Ishikawa (cell line): ENCODE data around the gene CDC42BPA.

ENCODE experiments used
- CEBPB ChIP-seq: IDR thresholded peaks from 2 replicates; pipeline ENCODE4 v1.6.1; 2012
- CREB1 ChIP-seq: IDR thresholded peaks from 2 replicates; pipeline ENCODE4 v1.6.1; 2012; ENCODE audit warnings: low read depth
- EGR1 ChIP-seq: IDR thresholded peaks from 2 replicates; pipeline ENCODE4 v1.6.1; 2012
- EP300 ChIP-seq: IDR thresholded peaks from 2 replicates; pipeline ENCODE4 v1.6.1; 2012; ENCODE audit warnings: borderline replicate concordance
- FOXM1 ChIP-seq: IDR thresholded peaks from 2 replicates; pipeline ENCODE4 v1.6.1; 2012; ENCODE audit warnings: low read depth, borderline replicate concordance
- NFIC ChIP-seq: IDR thresholded peaks from 2 replicates; pipeline ENCODE4 v1.6.1; 2012
- RAD21 ChIP-seq: IDR thresholded peaks from 2 replicates; pipeline ENCODE4 v1.6.1; 2012; ENCODE audit warnings: low read depth
- REST ChIP-seq: IDR thresholded peaks from 2 replicates; pipeline ENCODE4 v1.6.1; 2012; ENCODE audit warnings: low read depth, mild to moderate bottlenecking
- TAF1 ChIP-seq: IDR thresholded peaks from 2 replicates; pipeline ENCODE4 v1.6.1; 2012; ENCODE audit warnings: low read depth, mild to moderate bottlenecking
- TCF12 ChIP-seq: IDR thresholded peaks from 2 replicates; pipeline ENCODE4 v1.6.1; 2012; ENCODE audit warnings: low read depth
- TEAD4 ChIP-seq: IDR thresholded peaks from 2 replicates; pipeline ENCODE4 v1.6.1; 2012
- YY1 ChIP-seq: IDR thresholded peaks from 2 replicates; pipeline ENCODE4 v1.6.1; 2012; ENCODE audit warnings: low read depth
- ZBTB7A ChIP-seq: IDR thresholded peaks from 2 replicates; pipeline ENCODE4 v1.6.1; 2012; ENCODE audit warnings: low read depth
- TF ChIP-seq, protein P1 (sequence below): IDR thresholded peaks from 2 replicates; pipeline ENCODE4 v1.6.1; 2012
- TF ChIP-seq, protein P2 (sequence below): IDR thresholded peaks from 2 replicates; pipeline ENCODE4 v1.6.1; 2012

Gene CDC42BPA

DNA sequence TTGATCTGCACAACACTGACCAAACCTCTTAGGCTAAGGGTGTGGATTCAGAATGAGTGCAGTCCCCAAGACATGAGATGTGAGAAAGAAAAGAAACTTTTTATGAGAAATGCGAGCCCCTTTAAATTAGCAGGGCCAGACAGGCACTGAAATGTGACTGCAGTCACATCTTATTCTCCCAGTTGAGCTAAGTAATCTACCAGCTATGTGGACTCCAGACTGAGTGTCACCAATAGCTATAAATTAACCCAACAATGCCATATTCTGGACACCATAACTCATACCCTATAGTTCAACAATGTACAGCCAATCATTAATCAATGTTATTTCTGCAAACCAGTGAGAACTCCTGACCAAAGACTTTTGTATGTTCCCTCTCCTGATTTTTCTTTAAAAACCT, 225.0 kb downstream of the CDC42BPA start:
- TF ChIP-seq TAF1 (no peak), TCF12 (no peak), FOXM1 (no peak), REST (no peak), EGR1 (no peak), CEBPB (no peak), CREB1 (no peak), YY1 (no peak), NFIC (no peak), TEAD4 (no peak), EP300 (no peak), ZBTB7A (no peak), RAD21 (no peak)
- TF ChIP-seq, protein P1, sequence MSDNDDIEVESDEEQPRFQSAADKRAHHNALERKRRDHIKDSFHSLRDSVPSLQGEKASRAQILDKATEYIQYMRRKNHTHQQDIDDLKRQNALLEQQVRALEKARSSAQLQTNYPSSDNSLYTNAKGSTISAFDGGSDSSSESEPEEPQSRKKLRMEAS: no peak
- TF ChIP-seq, protein P2, sequence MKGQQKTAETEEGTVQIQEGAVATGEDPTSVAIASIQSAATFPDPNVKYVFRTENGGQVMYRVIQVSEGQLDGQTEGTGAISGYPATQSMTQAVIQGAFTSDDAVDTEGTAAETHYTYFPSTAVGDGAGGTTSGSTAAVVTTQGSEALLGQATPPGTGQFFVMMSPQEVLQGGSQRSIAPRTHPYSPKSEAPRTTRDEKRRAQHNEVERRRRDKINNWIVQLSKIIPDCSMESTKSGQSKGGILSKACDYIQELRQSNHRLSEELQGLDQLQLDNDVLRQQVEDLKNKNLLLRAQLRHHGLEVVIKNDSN: no peak

GRCh38 chr1:227092069-227092468, 226.2 kb downstream of the CDC42BPA start:
- TF ChIP-seq FOXM1 (no peak), CEBPB (no peak), TCF12 (no peak), RAD21 (no peak), TAF1 (no peak), EGR1 (no peak), NFIC (no peak), EP300 (no peak)
- TF ChIP-seq, protein P2: no peak
- TF ChIP-seq, protein P1: no peak

GRCh38 chr1:227086636-227087035, 231.7 kb downstream of the CDC42BPA start:
- TF ChIP-seq TCF12 (no peak), CEBPB (no peak), FOXM1 (no peak), TAF1 (no peak), CREB1 (no peak), EP300 (no peak)
- TF ChIP-seq, protein P1: no peak

DNA sequence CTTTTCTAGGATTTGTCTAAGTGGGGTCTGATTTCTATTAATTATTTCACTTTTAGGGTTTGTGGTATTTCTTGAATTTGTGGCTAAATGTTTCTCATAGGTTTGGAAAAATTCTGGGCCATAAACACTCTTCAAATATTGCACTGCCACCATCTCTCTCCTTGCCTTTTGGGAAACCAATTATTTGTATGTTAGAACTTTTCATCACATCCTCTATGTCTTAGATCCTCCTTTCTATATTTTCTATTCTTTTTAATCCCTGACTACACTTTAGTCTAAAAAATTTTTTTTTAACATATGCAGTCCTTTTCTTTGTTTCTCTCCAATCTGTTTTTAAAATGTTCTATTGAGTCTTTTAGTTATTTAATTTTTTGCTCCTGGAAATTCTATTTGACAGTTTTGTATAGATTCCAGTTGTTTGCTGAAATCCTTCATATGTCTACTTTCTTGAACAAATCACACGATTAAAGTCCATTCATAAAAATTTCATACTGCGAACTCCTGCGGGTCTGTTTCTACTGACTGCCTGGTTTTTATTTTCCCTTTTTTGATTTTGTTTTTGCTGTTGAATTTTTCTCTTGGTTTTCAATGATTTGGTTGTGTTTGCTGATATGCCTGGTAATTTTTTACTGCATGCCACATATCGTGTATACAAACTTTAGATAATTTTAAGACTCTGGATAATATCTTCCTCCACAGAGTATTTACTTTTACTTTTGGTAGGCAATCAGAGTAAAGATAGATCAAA, 235.1 kb downstream of the CDC42BPA start:
- TF ChIP-seq, protein P2: no peak
- TF ChIP-seq TAF1: no peak
- TF ChIP-seq, protein P1: no peak
- no peak for TF ChIP-seq TCF12
- TF ChIP-seq EP300: no peak
- TF ChIP-seq FOXM1: no peak
- no peak for TF ChIP-seq RAD21
- no peak for TF ChIP-seq REST
- TF ChIP-seq CEBPB: no peak
- TF ChIP-seq ZBTB7A: no peak
- no peak for TF ChIP-seq TEAD4
- TF ChIP-seq CREB1: no peak
- no peak for TF ChIP-seq NFIC
- no peak for TF ChIP-seq YY1
- no peak for TF ChIP-seq EGR1

DNA sequence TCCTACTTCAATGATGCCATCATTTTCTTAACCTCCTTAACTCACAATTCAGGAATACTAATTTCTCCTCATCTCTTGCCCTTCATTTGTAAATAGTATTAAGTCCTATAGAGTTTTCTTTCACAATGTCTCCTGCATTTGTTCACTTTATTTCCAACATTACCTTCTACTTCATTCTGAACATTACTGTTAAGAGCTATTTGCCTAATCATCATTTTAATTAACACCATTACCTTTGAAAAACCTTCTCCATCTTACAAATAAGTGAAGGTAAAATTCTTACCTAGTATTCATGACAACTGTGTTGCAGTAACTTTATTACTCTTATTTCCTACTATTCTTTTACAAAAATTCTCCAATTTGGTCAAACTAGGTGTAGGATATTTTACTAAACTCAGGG, 240.5 kb downstream of the CDC42BPA start:
- TF ChIP-seq ZBTB7A (no peak), YY1 (no peak), CEBPB (no peak), REST (no peak), FOXM1 (no peak), NFIC (no peak), TEAD4 (no peak), RAD21 (no peak), EP300 (no peak), TCF12 (no peak), TAF1 (no peak), EGR1 (no peak), CREB1 (no peak)
- TF ChIP-seq, protein P1: no peak
- TF ChIP-seq, protein P2: no peak
